Epithelial cell of prostate (primary cell): ENCODE data around the gene NAP1L3.

Experiments
- DNase-seq: peaks from one replicate; pipeline ENCODE4 v3.0.0-alpha.2; 2011; ENCODE audit warnings: low read depth, low spot score
- H3K27ac ChIP-seq: fragments of 450-650 bp; 2 replicates; pipeline ENCODE4 v1.5.1; 2017; ENCODE audit warnings: mild to moderate bottlenecking

Gene NAP1L3, protein sequence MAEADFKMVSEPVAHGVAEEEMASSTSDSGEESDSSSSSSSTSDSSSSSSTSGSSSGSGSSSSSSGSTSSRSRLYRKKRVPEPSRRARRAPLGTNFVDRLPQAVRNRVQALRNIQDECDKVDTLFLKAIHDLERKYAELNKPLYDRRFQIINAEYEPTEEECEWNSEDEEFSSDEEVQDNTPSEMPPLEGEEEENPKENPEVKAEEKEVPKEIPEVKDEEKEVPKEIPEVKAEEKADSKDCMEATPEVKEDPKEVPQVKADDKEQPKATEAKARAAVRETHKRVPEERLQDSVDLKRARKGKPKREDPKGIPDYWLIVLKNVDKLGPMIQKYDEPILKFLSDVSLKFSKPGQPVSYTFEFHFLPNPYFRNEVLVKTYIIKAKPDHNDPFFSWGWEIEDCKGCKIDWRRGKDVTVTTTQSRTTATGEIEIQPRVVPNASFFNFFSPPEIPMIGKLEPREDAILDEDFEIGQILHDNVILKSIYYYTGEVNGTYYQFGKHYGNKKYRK

DNA sequence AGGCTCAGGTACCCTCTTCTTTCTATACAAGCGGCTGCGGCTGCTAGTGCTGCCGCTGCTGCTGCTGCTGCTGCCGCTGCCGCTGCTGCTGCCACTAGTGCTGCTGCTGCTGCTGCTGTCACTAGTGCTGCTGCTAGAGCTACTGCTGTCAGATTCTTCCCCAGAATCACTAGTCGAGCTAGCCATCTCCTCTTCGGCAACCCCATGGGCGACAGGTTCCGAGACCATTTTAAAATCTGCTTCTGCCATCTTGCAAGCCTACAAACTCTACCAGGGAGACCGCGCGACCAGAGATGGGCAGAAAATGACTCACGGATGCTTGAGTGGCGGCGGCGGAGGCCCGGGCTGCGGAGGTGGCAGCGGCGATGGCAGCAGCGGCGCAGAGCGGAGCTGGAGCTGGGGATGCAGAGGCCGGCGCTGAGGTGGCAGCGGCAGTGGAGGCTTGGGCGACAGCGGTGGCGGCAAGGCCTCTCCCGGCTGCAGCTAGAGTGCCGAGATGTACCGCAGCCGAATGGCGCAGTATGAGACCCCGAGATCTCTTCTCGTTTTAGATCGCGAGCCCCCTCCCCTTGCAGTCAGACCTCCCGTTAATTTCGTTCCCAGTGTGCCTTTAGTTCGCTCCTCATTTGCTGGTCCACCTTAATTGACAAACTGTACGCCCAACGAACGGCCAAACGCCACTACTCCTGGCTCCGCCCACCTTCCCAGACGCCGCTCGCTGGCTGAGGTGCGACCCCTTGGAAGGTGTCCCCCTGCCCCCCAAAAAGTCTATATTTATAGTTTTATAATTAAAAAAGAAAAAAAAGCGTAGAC, at the start of gene NAP1L3:
TSS of gene NAP1L3 (minus strand) at position 523 of the 813 bp plus-strand sequence. CDS start at position 249, 274 bp downstream.
- DNase-seq = no peak
- no peak within 1 kb of the TSS for H3K27ac ChIP-seq

GRCh38 chrX:93711076-93711475, 37.7 kb upstream of the NAP1L3 start:
- DNase-seq = no peak
- H3K27ac ChIP-seq = no peak overlapping the region

DNA sequence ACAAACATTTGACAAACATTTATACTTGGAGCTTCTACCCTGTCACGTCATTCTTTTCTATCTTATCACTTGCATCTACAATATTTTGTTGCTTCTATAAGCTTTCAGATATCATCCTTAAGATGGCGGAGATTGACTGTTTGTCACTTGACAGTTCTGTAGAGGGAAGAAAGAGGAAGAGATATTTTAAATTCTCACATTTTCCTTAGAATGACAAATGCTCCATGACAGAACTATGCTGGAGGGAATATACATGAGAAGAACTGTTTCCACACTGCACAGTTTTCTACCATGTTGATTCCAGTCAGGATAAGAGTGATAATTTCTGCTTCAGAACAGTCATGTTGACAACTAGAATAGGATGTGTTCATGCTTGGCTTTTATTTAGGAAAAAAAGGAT, 30.3 kb upstream of the NAP1L3 start:
- no peak for DNase-seq
- no peak overlapping the region for H3K27ac ChIP-seq

- DNase-seq = no peak
- no peak overlapping the region for H3K27ac ChIP-seq
Measured at GRCh38 chrX:93695981-93696380, 22.6 kb upstream of the NAP1L3 start.

- no peak for DNase-seq
- H3K27ac ChIP-seq = no peak within 1 kb of the TSS
Measured at GRCh38 chrX:93673869-93674271, 492 bp upstream of the NAP1L3 start, which contains the start of gene FAM133A. Gene FAM133A, plus strand, starts transcription at chrX:93674206. Its CDS starts 35,214 bp downstream, at chrX:93709420.

GRCh38 chrX:93660575-93660974, 12.8 kb downstream of the NAP1L3 start:
- DNase-seq = no peak
- no peak overlapping the region for H3K27ac ChIP-seq

DNA sequence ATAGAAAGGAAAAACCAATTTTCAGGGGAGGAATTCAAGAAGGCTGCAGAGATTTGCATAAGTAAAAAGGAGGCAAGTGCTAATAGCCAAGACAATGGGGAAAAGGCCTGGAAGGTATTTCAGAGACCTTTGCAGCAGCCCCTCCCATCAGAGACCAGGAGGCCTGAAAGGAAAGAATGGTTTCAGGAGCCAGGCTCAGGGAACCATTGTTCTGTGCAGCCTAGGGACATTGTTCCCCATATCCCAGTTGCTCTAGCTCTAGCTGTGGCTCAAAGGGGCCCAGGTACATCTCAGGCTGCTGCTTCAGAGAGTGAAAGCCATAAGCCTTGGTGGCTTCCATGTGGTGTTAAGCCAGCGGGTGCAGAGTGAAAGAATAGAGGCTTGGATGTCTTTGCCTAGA, 24.0 kb downstream of the NAP1L3 start:
- no peak for DNase-seq
- H3K27ac ChIP-seq = no peak overlapping the region

DNA sequence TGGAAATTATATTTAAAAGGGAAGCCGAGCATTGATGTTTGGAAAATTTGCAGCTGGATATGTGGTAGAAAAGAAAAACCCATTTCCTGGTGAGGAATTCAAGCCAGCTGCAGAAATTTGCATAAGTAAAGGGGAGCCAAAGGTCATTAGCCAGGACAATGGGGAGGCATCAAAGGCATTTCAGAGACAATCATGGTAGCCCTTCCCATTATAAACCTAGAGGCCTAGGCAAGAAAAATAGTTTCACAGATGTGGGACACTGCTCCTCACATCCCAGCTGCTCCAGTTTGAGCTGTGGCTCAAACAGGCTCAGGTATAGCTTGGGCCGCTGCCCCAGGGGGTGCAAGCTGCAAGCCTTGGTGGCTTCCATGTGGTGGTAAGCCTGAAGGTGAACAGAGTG, 35.8 kb downstream of the NAP1L3 start:
- DNase-seq = no peak
- H3K27ac ChIP-seq = no peak overlapping the region
